Tongue (tissue), 2 donors: ENCODE results near the gene SNED1. TPM values are rescaled to one million over a fixed set of nuclear protein-coding genes. Genes with fewer than 3 reads are reported as not detected.

Source experiments
- DNase-seq: peaks from one replicate; pipeline ENCODE4 v3.0.0-alpha.2; 2015
- total RNA-seq: library from RNA; depleted of rRNA; stranded (reverse); fragments of >200 nt; gene quantifications from one replicate; pipeline ENCODE4 v1.2.3, GENCODE V29; 2014

The SNED1 gene
- total RNA-seq, 1 donor from 2014 or later, result 15.0 TPM

DNA sequence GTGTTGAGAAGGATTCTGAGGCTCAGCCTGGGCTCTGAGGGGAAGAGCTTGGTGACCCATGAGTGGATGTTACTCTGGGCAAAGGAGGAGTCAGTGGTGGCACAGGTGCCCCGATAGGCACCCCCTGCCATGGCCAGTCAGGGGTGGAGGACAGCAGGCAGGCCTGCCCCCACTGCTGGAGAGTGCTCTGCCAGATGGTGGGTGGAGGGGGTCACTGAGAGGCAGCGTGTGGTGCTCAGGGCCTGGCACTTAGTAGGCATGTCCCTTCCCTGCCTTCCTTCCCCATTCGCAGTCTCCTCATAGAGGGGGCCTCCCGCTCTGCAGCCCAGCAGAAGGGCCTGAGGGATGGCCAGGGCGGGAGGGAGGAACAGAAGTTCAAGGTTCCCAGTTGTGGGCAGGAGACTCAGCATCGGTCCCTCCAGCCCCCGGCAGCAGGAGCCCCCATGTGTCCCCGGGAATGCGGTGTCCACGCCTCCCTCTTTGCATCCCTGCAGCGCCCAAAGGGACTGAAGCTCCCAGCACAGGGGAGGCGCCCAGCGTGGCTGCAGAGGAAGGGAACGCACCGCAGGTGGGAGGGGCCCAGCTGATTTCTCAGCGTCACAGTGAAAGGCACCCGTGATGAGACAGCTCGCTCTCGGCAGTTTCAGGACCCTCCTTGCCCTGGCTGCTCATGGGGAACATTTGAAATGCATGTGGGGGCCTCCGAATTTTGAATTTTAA, 5.7 kb upstream of the SNED1 start:
- no peak for DNase-seq

DNA sequence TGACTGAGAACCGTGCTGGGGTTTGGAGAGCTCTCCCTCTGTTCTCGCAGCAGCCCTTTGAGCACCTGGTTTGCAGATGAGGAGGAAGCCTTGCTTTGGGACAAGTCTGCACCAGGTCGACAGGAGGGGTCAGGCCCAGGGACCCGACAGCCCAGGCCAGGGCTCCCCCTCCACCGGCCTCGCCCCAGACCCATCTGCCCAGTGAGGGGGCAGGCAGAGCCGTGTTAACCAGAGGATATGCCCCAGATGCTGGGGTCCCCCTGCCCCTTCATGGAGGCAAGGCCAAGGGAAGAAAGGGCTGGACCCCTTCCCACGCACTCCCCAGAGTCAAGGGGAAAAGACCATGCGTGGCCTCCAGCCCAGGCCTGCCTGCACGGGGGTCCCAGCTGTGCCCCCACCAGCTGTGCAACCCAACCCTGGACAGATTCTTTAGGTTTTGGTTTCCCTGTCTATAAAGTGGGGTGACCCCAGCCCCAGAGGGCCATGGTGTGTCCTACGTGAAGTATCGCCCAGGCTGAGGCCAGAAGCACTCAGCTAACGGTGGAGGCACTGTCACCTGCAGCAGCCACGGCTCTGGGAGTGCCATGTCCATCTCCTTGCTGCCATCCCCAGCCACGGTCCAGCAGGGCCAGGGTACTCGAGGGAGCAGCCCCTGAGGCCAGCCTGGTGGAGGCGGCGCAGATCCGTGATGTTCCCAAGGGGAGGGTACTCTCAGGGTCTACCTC, 4.8 kb upstream of the SNED1 start:
- no peak for DNase-seq

DNA sequence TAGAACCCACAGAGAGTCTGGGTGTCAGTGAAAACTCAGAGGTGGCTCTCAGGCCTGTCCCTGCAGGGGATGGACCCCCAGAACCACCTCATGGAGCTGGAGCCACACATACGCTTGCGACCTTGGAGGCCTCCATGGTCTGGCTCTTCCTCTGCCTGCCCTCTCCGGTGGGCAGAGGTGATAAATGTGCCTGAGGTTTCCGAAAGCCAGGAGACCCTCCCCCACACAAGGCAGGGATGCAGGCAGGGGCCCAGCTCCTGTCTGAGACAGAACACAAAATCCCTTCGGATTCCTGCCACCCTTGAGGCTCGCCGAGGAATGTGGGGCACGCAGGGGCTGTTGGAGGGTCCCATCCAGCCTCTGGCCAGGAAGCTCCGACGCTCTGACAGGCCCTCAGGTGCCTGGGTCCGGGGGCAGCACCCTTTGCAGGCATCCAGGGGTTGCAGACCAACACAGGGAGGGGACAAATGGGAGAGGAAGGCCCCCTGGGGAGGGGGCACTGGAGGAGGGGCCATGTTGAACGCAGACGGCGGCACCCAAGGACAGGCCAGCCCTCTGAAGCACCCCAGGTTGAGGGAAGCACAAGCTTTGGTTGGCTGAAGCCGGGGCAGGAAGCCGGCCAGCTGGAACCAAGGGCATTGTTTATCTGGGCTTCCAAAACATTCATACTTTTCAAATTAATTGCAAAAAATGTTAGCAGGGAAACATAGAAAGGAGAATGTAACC, 4.1 kb upstream of the SNED1 start:
- DNase-seq, result no peak

DNA sequence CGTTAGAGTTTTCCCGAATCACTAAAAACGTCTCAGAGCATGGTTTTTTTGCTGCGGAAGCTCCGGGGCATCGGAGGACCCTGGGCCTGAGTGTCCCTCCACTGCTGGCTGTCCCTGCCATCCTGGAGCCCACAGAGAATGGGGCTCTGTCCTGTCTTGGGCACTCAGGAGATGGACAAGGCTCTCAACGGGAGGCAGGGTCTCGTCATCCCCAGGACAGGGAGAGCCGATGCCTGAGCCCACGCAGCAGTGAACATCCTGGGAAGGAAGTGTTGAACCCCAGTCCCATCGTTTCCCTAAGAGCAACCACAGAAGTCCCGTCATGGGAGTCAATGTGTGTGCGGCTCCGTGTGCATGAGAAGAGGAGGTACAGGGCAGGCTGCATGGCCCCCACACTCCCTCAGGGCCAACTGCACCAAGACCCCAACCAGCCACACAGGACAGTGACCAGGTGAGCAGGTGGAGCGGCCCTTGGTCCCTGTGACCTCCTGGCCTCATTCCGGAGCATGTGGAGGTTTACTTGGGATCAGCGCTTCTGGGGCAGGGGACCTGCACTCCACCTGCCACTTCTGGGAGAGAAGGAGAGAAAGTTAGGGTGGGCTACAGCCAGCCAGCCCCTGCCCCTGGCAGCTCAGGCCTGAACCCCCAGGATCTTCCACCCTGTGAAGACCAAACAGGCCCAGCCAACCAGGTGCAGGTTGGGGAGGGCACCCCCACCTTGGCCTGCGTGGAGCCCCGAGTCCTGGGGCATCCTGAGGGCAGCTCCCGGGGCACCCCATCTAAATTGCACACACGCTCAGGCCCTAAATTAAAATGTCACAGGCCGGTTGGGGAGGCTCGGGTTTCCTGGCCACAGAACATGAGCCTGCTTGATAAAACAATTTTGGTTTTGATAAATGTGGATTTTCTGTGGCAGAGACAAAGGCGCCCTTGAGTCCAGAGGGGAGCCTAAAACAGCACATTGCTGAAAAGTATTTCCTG, 3.1 kb upstream of the SNED1 start:
- no peak for DNase-seq

DNA sequence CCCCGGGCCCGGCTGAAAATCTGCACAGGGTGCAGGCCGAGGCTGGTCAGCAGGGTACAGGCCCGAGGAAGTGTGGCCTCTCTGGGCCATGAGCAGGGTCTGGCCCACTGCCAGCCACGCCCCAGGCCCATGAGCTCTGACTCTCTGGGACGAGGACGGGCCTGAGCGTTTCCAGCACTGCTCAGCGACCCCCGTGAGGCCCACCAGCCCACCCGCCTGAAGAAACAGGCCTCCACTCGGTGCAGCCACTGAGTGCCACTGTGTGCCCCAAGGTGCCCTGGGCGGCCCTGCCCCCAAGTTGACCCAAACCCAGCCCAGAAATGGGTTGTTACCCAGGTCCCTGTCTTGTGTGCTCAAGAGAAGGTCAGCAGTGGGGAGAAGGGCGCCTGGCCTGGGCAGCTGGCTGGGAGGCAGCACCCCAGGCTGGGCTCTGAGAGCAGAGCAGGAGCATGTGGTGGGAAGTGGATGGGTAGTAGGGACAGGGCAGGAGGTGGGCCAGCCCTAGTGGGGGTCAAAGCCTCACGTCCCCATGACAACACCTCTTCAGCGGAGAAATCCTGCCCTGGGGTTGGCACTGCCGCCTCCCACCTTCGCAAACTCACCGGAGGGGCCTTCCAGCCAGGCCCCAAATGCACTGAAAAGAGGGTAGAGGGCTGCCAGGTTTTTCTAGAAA, 2.1 kb upstream of the SNED1 start:
- no peak for DNase-seq

DNA sequence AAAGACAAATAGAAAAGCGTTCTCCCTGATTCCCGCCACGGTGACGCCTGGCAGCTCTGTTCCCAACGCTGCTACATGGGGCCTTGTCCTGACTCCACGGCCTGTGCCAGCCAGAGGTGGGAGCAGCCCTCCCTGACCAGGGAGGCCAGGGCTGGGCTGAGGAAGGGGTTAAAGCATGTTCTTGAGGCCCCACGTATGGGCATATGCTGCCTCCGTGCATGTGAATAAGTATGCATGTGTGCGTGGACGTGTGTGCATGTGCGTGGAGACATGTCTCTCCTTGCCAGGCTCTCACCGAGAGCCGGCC, 1.6 kb upstream of the SNED1 start:
- no peak for DNase-seq

DNA sequence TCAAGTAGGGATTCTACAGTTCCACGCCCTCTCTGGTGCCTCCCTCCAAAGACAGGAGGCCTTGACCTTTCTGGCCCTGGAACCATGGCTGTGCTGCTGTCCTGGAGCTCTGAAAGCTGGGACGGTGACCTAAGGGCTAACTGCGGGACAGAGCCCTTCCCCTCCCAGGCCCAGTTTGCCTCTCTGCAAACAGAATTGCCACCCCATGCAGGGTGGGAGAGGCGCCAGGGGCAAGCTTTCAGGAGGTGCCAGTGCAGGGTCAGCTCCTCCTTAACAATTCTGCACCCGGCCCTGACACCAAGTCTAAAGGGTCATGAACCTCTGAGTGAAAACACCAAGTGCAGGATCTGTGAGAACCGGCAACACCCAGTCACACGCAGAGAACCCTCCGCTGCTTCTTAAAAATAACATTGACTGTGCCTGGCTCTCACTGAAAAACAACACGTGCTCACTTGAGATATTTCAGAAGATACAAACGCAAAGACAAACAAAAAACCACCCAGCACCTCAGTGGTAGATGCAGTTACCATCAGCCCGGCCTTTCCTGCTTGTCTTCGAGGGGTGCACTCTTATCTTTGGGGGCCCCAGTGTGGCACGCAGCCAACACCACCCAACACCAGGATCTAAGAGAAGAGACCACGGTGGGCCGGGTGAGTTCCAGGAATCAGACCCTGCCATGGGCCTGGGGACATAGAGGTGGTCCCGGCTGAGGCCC, 1.1 kb upstream of the SNED1 start:
- DNase-seq, result no peak

DNA sequence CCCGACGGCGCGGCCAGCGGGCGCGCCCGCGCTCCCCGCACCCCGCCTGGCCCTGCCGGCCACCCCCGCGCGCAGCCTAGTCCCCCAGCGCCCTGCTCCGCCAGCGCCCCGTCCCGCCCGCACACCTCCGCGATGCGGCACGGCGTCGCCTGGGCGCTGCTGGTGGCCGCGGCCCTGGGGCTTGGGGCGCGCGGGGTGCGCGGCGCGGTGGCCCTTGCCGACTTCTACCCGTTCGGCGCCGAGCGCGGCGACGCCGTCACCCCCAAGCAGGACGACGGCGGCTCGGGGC, 232 bp downstream of the SNED1 start:
- DNase-seq, result no peak

DNA sequence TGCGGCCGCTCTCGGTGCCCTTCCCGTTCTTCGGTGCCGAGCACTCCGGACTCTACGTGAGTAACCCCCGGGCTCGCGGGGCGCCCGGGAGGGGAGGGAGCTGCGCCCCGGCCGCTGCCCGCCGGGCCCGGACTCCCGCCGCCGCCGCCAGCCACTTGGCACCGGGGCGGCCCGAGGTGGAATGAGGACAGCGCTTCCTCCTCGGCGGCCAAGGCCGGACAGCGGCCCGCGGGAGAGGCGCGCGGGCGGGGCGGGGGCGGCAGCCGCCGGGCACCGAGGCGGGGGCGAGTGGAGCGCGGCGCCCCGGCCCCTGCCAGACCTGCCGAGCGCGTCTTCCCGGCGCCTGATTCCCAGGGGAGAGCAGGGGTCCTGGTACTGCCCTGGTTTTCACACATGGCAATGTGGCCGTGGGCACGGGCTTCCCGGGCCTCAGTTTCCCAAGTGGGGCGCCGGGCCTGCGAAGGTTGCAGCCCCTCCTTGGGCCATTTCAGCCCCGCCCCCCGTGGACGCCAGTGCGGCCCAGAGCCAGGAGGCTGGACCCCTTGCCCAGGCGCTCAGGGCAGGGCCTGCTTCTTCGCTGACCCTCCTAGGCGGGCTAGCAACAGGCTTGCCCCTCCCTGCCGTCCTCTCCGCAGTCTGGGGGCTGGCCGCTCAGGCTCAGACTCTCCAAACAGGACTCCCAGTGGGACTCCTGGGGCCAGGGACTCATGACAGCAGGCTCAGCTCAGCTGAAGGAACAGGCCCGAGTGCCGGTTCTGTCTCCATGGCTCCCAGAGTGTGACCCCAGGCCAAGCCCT, 775 bp downstream of the SNED1 start:
- DNase-seq, result no peak

DNA sequence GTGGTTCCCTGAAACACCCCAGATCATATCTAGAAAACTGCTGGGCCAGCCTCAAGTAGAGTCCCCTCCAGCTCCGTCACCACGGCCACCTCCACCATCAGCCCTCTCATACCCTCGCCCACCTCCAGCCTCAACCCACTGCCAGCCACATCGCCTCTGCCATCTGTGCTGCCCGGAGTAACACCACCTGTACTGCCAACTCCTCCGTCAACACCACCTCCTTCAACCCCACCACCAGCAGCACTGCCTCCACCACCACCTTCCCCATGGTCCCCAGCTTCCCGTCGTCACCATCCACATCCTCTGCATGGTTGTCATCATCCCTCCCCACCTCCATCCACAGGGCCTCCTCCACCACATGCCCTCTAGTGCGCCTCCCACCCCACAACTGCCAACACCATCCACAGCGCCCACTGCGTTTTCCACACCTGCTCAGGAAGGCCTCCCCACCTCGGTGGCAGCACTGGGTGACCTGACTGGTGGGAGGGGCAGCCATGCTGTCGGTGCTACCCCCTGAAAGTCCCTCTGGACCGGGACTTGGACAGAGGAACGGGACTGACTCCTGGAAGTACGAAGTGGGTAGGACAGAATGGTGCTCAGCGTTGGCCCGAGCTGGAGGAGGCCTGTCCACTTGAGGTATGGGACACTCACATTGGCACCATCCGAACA, 1.6 kb downstream of the SNED1 start:
- DNase-seq, result no peak

DNA sequence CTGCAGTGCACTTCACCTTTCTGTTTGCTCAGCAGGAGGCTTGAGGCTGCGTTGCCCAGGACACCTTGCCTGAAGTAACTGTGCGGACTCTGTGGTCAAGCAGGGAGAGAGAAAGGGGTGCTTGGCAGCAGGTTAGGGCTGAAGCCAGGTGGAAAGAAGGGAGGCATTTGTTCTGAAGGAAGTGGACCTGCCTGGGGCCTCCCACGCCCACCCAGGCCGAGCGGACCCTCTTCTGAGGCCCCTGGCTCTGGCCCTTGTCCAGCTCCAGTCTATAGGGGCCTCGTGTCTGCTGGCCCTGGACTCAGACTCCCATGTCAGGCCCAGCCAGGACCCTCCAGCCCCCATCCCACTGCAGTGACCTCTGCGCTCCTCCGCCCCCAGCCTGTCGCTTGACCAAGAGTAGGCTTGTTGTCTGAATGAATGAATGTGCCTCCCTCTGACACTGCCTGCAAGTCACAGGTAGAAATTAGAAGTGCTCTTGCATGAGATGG, 2.5 kb downstream of the SNED1 start:
- DNase-seq, result no peak

DNA sequence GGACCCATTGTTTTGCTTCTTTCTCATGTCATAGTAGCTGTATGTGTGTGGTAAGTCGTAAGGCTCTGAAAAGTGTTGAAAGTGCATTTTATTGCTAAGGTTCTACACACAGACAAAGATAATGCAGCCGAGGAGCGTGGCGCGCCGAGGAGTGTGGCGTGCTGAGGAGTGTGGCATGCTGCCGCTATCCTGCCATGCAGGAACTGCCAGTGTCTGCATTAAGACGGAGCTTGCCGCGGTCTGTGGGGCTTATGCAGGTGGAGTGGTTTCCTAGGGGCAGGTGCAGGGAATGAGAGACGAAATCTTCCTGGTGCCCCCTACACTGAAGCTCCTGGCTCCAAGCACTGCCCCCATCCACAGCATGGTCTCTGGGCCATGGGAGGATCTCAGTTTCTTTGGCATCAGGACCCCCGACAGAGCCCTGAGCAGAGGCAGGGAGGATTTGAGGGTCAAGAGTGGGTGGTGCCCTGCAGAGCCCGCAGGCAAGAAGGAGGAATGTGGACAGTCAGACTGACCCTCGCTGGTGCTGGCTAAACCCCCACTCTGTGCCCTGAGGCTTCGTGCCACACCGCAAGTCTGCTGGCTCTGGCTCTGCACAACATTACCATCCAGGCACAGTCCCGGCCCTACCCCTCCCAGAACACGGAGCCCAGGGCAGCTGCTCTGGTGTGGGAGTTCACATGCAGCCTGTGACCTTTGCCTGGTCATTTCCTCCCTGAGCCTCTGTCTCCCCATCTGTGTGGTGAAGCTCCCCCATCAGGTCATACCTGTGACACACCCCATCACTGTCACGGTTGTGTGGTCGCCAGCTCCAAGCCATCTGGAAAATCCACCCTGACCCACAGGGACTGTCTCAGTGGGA, 3.2 kb downstream of the SNED1 start:
- DNase-seq, result no peak

DNA sequence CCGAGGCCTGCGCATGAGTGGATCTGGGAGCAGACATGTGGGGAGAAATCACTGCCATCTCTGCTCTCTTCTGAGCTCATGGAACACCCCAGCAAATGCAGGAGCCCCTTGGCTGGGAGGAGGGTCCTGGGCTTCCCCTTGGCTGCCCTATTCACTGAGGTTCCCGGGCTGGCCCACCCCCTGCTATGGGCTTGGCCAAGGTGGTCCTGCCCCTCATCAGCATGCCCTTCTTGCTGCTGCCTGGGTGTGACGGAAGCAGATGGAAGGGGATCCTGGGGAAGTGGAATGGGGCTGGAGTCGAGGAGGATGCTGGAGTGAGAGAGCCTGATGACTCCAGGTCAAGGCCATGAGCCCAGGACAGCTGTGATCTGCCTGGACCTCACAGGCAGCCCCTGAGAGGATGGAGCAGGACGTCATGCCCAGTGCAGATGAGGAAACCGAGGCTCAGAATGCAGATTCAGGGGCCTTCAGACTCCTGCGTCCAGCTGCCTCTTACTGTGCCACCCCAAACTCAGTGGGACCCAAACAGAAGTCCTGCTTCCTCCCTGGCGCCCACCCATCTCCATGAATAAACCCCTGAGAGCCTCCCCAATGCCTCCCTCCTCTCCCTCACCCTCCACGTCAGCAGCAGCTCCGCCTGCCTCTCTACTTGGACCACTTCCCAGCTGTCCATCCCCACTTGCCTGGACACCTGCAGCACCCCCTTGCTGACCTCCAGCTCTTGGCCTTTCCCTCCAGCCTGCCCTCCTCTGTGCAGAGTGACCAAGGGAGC, 4.0 kb downstream of the SNED1 start:
- DNase-seq, result no peak

DNA sequence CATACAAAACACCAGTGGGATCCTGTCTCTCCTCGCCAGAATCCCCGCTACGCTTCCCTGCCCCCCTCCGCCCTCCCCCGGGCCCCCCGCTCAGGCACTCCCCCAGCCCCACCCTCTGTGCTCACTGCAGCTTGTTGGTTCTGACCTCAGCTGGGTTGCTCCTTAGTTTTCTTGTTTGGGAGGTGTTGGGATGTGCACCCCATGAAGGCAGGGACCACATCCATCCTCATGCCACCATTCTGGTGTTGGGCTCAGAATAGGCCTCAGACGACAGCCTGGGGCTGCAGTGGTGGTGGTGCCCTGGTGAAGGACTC, 4.6 kb downstream of the SNED1 start:
- no peak for DNase-seq

DNA sequence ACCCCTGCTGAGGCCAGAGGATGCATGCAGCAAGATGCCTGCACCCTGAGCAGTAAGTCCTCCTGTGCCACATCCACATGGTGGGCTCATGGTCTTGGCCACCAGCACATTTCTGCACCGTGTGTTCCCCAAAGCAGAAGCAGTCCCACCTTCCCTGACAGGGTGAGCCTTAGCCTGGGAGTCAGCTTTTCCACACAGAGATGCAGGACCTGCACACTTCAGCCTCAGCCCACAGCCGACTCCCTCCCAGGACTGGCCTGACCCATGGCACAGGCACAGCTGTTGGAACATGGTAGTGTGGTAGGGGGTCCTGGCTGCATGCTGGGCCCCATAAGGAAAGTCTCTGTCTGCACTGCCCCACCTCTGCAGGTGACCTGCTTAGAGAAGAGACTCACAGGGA, 5.0 kb downstream of the SNED1 start:
- DNase-seq, result no peak

DNA sequence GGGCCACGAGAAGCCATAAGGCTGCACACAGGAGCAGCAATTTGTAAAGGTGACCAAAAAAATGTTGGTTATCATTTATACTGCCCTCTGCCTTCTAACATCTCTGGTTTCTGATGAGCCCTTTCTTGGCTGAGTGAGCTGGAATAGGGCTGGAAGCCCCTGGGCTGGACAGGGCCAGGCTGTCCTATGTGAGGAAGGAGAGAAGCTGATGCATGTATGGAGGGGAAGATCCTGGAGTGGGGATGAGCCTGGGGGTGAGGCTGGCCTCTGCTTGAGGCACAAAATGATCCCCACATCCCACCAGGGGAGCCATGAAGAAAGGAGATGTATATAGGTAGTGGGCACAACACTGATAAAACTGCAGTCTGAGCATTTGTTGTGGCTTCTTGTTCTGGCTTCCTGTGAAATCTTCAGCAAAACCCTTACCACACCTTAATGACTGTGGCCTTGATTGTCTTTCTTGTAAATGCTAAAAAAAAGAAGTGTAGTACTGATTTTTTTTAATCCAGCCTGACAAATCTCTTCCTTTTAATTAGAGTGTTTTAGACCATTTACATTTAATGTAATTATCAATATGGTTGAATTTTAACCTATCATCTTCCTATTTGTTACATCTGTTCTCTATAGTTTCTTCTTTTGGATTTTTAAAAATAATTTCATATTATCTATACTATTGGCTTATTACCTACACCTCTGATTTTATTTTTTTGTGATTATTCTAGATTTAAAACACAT, 5.6 kb downstream of the SNED1 start:
- no peak for DNase-seq

DNA sequence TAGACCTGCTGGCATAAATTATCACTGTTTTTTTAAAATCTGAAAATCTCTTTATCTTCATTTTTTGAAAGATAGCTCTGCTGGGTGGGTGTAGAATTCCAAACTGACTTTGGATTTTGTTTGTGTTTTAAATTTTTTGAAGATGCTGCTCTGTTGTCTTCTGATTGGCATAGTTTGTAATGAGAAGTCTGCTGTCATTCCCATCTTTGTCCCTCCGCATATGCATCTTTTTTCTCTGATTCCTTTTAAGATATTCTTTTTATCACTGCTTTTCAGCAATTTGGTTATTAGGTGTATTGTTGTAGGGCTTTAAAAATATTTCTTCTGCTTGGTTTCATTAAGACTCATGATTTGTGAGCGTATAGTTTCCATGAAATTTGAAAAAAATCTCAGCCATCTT, 7.2 kb downstream of the SNED1 start:
- DNase-seq, result no peak
